Uterus (tissue), 2 donors: ENCODE results near the gene SRPK2.

Experiments used
- POLR2A ChIP-seq, 2 donors: fragments of 450-650 bp; IDR thresholded peaks; one replicate each; pipeline ENCODE4 v1.6.1; 2016; ENCODE audit warnings: antibody characterized with exemption in 2 of 2, mild to moderate bottlenecking in 1 of 2, moderate library complexity in 1 of 2
- TF ChIP-seq, protein P1 (sequence below), 4 experiments: fragments of 200-600 bp in 2 of 4; fragments of 450-650 bp in 2 of 4; sonication (generic) in 2 of 4; IDR thresholded peaks; one replicate each; pipeline ENCODE4 v1.5.1; 2016 to 2019; ENCODE audit warnings: antibody characterized with exemption in 4 of 4, mild to moderate bottlenecking in 2 of 4, moderate library complexity in 1 of 4

DNA sequence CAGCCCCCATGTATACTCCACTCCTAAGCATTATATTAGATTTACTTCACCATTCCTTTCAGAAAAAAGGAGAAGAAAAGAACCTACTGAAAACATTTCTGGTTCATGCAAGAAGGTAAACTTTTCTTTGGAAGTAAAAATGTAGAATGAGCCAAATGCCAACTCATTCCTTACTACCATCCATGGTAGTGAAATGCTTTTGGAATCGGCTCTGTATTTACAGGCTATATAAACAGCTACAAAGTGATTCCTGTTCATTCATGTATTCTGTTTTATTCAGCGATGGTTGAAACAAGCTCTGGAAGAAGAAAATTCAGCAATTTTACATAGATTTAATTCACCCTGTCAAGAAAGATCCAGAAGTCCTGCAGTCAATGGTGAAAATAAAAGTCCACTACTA, 283.1 kb downstream of the SRPK2 start:
- TF ChIP-seq, protein P1, sequence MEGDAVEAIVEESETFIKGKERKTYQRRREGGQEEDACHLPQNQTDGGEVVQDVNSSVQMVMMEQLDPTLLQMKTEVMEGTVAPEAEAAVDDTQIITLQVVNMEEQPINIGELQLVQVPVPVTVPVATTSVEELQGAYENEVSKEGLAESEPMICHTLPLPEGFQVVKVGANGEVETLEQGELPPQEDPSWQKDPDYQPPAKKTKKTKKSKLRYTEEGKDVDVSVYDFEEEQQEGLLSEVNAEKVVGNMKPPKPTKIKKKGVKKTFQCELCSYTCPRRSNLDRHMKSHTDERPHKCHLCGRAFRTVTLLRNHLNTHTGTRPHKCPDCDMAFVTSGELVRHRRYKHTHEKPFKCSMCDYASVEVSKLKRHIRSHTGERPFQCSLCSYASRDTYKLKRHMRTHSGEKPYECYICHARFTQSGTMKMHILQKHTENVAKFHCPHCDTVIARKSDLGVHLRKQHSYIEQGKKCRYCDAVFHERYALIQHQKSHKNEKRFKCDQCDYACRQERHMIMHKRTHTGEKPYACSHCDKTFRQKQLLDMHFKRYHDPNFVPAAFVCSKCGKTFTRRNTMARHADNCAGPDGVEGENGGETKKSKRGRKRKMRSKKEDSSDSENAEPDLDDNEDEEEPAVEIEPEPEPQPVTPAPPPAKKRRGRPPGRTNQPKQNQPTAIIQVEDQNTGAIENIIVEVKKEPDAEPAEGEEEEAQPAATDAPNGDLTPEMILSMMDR (IDR thresholded peaks at IDR 0.05), result no peak
- TF ChIP-seq POLR2A (IDR thresholded peaks at IDR 0.05), result no peak
